Panc1 (cell line): ENCODE measurements around the gene HRCT1. TPM values are rescaled to one million over a fixed set of nuclear protein-coding genes. Genes with fewer than 3 reads are reported as not detected.

Experiments
- ATAC-seq: fragments of 200-7000 bp; cut with Tn5 transposase; 2 replicates; pipeline ENCODE4 v1.9.1; 2020; ENCODE audit warnings: mild to moderate bottlenecking, moderate library complexity
- BruUV-seq: library from RNA; stranded (reverse); fragments of 400-500 nt; replicated peaks from 2 replicates; lab custom pipeline; 2021; lab: Mats Ljungman, UMichigan
- CTCF ChIA-PET: fragments of 300-600 bp; sonication (Branson Sonifier 250); formaldehyde crosslinking; loops from one replicate; lab custom pipeline; 2022; ENCODE audit warnings: antibody characterized with exemption; lab: Charles Lee
- POLR2A ChIA-PET: fragments of 300-600 bp; sonication (Branson Sonifier 250); formaldehyde crosslinking; loops from one replicate; lab custom pipeline; 2022; ENCODE audit warnings: antibody characterized with exemption; lab: Charles Lee
- DNase-seq: peaks from one replicate; pipeline ENCODE4 v3.0.0-alpha.2; 2010; ENCODE audit warnings: low read depth, low spot score
- H3K27ac ChIP-seq: 2 replicates; pipeline ENCODE4 v1.5.1; 2011; ENCODE audit warnings: mild to moderate bottlenecking, low read length, inconsistent platforms
- H3K27me3 ChIP-seq: fragments of 200-500 bp; sonication (Bioruptor generic); 2 replicates; pipeline ENCODE4 v1.6.0; 2014; ENCODE audit warnings: low read length, inconsistent platforms; ENCODE audit not compliant: control insufficient read depth, insufficient read depth
- H3K36me3 ChIP-seq: fragments of 200-500 bp; sonication (Bioruptor generic); 2 replicates; pipeline ENCODE4 v1.5.1; 2014; ENCODE audit warnings: inconsistent platforms, mild to moderate bottlenecking, low read length, moderate library complexity; ENCODE audit not compliant: control insufficient read depth, insufficient read depth
- H3K4me1 ChIP-seq: 2 replicates; pipeline ENCODE4 v1.5.1; 2011; ENCODE audit warnings: inconsistent platforms, mild to moderate bottlenecking, low read length, moderate library complexity; ENCODE audit not compliant: control insufficient read depth, insufficient read depth
- H3K4me3 ChIP-seq, 2 experiments: 2 replicates each; pipeline ENCODE4 v1.5.1; 2011 to 2012; ENCODE audit warnings: low read depth in 2 of 2, low read length in 2 of 2, mild to moderate bottlenecking in 2 of 2, inconsistent platforms in 1 of 2, moderate library complexity in 1 of 2
- H3K9me3 ChIP-seq: fragments of 200-500 bp; sonication (Bioruptor generic); 2 replicates; pipeline ENCODE4 v1.5.1; 2014; ENCODE audit warnings: low read depth, mild to moderate bottlenecking, inconsistent platforms, low read length, moderate library complexity; ENCODE audit not compliant: control insufficient read depth, insufficient read depth
- POLR2AphosphoS5 ChIP-seq: IDR thresholded peaks from 2 replicates; pipeline ENCODE4 v1.6.1; 2012; ENCODE audit warnings: mild to moderate bottlenecking, low read depth, low read length, moderate library complexity
- SIN3A ChIP-seq: IDR thresholded peaks from 2 replicates; pipeline ENCODE4 v1.6.1; 2012; ENCODE audit warnings: low read depth, mild to moderate bottlenecking, low read length, moderate library complexity, borderline replicate concordance; ENCODE audit not compliant: insufficient read depth
- TCF7L2 ChIP-seq: IDR thresholded peaks from 2 replicates; pipeline ENCODE4 v1.6.1; 2011; ENCODE audit warnings: mild to moderate bottlenecking, low read depth, low read length, inconsistent platforms
- in situ Hi-C: cut with HindIII; loops from 2 replicates; pipeline ENCODE4 v1.10.0; 2016; ENCODE audit warnings: low sequenced_read_pairs, low pct_unique_long_range_greater_than_20kb
- intact Hi-C: fragments of 100-400 bp; cut with micrococcal nuclease; formaldehyde crosslinking; loops from one replicate; pipeline ENCODE4 v1.10.0; 2022; ENCODE audit not compliant: unreplicated experiment
- total RNA-seq: library from RNA; stranded (reverse); gene quantifications from one replicate; pipeline ENCODE4 v1.2.1, GENCODE V29; 2021; ENCODE audit not compliant: unreplicated experiment
- TF ChIP-seq, protein P1 (sequence below): fragments of 450-650 bp; IDR thresholded peaks from 2 replicates; pipeline ENCODE4 v1.5.1; 2017; ENCODE audit warnings: mild to moderate bottlenecking
- TF ChIP-seq, protein P2 (sequence below), 2 experiments: IDR thresholded peaks; 2 replicates each; pipeline ENCODE4 v1.6.1; 2011 to 2012; ENCODE audit warnings: low read depth in 2 of 2, control low read depth in 1 of 2, low read length in 1 of 2, mild to moderate bottlenecking in 1 of 2, moderate library complexity in 1 of 2; ENCODE audit not compliant: insufficient read depth in 1 of 2

The HRCT1 gene
- total RNA-seq, 1 experiment from 2014 or later, result not detected

DNA sequence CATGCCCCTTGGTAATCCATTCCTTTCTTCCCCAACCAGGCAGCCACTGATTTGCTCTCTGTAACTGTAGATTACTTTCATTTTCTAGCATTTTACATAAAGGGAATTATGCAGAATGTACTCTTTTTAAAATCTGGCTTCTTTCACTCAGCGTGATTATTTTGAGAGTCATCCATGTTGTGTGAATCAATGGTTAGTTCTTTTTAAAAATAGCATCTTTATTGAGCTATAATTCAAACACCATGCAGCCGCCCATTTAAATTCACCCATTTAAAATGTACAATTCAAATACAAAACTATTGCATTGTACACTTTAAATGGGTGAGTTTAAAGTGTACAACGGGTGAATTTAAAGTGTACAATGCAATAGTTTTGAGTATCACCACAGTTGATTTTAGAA lies 33.5 kb upstream of the HRCT1 start:
- ATAC-seq, result no peak
- peaks cover 12% of the 10 kb centered on the region; the same call in 1 of the 2 replicates for H3K9me3 ChIP-seq
- no peaks in the 10 kb centered on the region for H3K4me1 ChIP-seq
- CTCF ChIA-PET, result no interaction called here
- H3K4me3 ChIP-seq, result no peak overlapping the region
- in situ Hi-C loops, result no loop called here
- no peaks in the 10 kb centered on the region for H3K36me3 ChIP-seq
- DNase-seq, result no peak
- no peak overlapping the region for H3K27ac ChIP-seq
- intact Hi-C loops, result no loop called here
- H3K27me3 ChIP-seq, result no peaks in the 10 kb centered on the region; the same call in 1 of the 2 replicates
- TF ChIP-seq, protein P1, sequence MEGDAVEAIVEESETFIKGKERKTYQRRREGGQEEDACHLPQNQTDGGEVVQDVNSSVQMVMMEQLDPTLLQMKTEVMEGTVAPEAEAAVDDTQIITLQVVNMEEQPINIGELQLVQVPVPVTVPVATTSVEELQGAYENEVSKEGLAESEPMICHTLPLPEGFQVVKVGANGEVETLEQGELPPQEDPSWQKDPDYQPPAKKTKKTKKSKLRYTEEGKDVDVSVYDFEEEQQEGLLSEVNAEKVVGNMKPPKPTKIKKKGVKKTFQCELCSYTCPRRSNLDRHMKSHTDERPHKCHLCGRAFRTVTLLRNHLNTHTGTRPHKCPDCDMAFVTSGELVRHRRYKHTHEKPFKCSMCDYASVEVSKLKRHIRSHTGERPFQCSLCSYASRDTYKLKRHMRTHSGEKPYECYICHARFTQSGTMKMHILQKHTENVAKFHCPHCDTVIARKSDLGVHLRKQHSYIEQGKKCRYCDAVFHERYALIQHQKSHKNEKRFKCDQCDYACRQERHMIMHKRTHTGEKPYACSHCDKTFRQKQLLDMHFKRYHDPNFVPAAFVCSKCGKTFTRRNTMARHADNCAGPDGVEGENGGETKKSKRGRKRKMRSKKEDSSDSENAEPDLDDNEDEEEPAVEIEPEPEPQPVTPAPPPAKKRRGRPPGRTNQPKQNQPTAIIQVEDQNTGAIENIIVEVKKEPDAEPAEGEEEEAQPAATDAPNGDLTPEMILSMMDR, result no peak
- TF ChIP-seq, protein P2, sequence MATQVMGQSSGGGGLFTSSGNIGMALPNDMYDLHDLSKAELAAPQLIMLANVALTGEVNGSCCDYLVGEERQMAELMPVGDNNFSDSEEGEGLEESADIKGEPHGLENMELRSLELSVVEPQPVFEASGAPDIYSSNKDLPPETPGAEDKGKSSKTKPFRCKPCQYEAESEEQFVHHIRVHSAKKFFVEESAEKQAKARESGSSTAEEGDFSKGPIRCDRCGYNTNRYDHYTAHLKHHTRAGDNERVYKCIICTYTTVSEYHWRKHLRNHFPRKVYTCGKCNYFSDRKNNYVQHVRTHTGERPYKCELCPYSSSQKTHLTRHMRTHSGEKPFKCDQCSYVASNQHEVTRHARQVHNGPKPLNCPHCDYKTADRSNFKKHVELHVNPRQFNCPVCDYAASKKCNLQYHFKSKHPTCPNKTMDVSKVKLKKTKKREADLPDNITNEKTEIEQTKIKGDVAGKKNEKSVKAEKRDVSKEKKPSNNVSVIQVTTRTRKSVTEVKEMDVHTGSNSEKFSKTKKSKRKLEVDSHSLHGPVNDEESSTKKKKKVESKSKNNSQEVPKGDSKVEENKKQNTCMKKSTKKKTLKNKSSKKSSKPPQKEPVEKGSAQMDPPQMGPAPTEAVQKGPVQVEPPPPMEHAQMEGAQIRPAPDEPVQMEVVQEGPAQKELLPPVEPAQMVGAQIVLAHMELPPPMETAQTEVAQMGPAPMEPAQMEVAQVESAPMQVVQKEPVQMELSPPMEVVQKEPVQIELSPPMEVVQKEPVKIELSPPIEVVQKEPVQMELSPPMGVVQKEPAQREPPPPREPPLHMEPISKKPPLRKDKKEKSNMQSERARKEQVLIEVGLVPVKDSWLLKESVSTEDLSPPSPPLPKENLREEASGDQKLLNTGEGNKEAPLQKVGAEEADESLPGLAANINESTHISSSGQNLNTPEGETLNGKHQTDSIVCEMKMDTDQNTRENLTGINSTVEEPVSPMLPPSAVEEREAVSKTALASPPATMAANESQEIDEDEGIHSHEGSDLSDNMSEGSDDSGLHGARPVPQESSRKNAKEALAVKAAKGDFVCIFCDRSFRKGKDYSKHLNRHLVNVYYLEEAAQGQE (IDR thresholded peaks at IDR 0.05; ENCODE audit: insufficient read depth in 1 of 2, low read depth in 2 of 2, low read length in 1 of 2), result no peak
- no peak for TF ChIP-seq POLR2AphosphoS5
- no peak for TF ChIP-seq SIN3A
- TF ChIP-seq TCF7L2, result no peak
- POLR2A ChIA-PET, result no interaction called here
- no TSS peak for BruUV-seq

DNA sequence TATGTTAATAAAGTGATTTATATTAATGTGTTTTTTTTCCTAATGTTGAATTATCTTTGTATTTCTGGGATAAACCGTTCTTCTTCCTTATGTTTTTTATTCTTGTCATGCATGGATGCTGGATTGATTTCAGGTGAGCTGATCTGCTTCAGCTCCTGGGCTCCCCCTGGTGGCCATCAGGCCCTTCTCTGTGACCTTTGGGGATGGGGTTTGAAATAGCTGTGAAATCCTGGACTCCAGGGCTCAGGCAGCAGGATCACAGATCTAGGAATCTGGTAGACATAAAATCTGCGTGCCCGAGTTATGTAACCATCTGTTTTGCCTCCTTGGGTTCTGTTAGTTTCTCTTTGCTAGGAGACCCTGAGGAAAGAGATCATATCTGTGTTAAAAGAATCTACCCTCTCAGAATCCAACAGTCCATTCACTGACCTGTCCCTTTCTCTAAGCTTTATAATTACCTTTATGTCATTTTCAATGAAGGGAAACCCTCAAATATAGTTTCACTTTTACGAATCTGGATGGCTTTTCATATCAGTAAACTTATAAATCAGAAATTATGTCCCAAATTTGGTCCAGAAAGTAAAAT lies 23.6 kb upstream of the HRCT1 start:
- POLR2A ChIA-PET, result no interaction called here
- TF ChIP-seq, protein P2 (IDR thresholded peaks at IDR 0.05; ENCODE audit: insufficient read depth in 1 of 2, low read depth in 2 of 2, low read length in 1 of 2), result no peak
- TF ChIP-seq, protein P1, result peak; percentile 99

More for the DNA sequence above, 23.6 kb upstream of the HRCT1 start:
- ATAC-seq (peak; percentile 99), DNase-seq (peak; percentile 72)
- no TSS peak for BruUV-seq
- CTCF ChIA-PET, result interaction anchor here (0.5 to 2.6 kb wide), 25 partner anchors 13 to 1875 kb away, joined by 3 to 22 read pairs (median 3); partner anchors contain the start of gene TMEM8B
- no peaks in the 10 kb centered on the region; the same call in 1 of the 2 replicates for H3K27me3 ChIP-seq
- H3K4me1 ChIP-seq, result peaks cover 5% of the 10 kb centered on the region; the same call in 1 of the 2 replicates
- H3K27ac ChIP-seq, result no peak overlapping the region
- H3K9me3 ChIP-seq, result no peaks in the 10 kb centered on the region; the same call in 1 of the 2 replicates
- in situ Hi-C loops, result no loop called here
- H3K36me3 ChIP-seq, result no peaks in the 10 kb centered on the region
- intact Hi-C loops, result loop anchor here (1.0 kb wide), 2 partner anchors 56 to 92 kb away; no protein-coding TSS in a partner anchor
- no peak overlapping the region for H3K4me3 ChIP-seq
